Measurements from ENCODE around the gene COG8.
"Not testable (repeated sequence)": the region's sequence is repeated elsewhere in the genome, so short reads cannot be mapped to it uniquely, and the experiment has no call there.

Gene COG8, protein sequence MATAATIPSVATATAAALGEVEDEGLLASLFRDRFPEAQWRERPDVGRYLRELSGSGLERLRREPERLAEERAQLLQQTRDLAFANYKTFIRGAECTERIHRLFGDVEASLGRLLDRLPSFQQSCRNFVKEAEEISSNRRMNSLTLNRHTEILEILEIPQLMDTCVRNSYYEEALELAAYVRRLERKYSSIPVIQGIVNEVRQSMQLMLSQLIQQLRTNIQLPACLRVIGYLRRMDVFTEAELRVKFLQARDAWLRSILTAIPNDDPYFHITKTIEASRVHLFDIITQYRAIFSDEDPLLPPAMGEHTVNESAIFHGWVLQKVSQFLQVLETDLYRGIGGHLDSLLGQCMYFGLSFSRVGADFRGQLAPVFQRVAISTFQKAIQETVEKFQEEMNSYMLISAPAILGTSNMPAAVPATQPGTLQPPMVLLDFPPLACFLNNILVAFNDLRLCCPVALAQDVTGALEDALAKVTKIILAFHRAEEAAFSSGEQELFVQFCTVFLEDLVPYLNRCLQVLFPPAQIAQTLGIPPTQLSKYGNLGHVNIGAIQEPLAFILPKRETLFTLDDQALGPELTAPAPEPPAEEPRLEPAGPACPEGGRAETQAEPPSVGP

DNA sequence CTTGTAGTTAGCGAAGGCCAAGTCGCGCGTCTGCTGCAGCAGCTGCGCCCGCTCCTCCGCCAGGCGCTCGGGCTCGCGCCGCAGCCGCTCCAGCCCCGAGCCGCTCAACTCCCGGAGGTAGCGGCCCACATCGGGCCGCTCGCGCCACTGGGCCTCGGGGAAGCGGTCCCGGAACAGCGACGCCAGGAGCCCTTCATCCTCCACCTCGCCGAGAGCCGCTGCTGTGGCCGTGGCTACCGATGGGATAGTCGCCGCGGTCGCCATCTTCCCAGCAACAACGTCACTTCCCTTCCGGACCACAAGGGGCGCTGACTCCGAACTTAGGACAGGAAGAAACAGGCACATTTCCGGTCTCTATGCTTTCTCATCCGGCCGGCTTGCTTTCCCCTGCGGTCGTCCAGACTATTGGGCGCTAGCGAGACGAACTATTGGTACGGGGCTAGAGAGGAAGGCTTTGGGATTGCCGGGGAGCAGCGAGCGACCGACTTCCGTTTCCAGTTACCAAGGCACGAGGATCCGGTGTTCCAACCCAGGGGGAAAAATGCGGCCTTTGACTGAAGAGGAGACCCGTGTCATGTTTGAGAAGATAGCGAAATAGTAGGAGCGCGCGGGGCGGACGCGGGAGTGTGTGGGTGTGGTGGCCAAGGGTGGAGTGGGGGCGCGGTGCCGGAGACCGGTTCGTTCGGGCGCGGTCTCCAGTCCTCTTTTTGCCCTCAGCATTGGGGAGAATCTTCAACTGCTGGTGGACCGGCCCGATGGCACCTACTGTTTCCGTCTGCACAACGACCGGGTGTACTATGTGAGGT is at the start of gene COG8, which contains the start of gene NIP7:
COG8 (minus strand) TSS at position 276 of the 806 bp plus-strand sequence; CDS start at position 264, 12 bp downstream.
NIP7 (plus strand) TSS at position 484 of the 806 bp plus-strand sequence; CDS start at position 542, 58 bp downstream.
- DNase-seq (ENCODE audit: low read depth) = peak; percentile 94

DNA sequence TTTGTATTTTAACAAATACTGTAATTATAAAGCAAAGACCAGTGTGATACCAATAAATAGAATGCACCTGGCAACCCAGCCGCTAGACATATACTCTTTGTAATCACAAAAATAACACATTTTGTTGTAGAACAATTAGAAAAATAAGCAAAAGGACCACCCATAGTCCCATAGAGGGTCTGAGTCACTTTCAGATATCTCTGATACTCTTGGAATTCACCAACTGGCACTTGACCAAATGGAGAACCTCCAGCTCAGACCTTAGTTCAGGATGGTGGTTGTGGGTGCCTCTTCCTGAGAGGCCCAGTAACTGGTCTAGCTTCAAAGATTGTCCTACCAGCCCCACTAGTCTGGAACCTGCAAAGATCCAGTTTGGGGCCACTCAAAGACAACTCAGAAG is 47.2 kb upstream of the COG8 start:
- DNase-seq (ENCODE audit: low read depth) = no peak

DNA sequence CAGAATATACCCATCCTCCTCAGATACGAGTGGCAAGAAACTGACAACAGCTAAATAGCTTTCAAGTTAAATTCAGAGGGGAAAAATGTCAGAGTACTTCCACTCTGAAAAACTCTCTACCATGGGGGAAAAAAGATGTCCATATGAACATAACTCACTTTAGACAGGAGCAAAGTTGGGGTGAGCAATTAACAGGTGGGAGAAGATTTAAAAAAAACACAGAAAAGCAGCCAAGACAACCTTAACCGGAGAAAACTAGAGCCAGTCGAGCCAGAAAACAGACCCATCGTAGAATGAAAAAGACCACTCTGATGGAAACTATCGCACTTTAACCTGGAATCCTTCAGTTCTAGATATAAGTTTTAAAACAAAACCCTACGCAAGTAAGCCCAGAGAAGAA is 45.6 kb upstream of the COG8 start:
- DNase-seq (ENCODE audit: low read depth) = no peak

DNA sequence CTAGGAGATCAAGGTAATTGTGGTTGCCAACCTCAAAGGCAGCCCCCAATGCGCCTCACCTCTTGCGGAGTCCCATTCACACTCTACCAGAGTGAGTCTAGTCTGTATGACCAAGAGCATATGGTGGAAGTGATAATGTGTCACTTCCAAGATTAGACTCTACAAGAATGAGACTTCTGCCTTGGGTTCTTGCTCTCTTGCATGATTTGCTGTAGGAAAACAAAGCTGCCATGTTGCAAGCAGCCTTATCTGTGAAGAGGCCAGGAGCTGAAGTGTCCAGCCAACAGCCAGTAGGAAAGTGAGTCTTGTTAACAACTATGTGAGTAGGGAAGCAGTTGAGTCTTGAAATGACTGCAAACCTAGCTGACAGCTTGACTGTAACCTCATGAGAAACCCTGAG is 43.1 kb upstream of the COG8 start:
- no peak for DNase-seq (ENCODE audit: low read depth)

DNA sequence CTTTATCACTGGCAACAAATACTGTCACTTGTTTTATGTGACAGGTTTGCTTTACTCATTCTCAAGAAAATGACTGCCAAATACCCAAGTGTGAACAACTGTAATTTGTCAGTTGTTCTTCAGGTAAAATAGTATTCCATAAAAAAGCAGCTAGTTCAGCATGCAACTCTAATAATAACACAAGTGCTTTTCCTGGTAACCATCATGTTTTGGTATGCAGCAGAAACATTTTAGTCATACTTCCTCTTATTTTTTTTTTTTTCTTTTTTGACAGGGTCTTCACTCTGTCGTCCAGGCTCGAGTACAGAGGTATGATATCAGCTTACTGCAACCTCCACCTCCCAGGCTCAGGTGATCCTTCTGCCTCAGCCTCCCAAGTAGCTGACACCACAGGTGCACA is 41.9 kb upstream of the COG8 start:
- DNase-seq (ENCODE audit: low read depth) = no peak

DNA sequence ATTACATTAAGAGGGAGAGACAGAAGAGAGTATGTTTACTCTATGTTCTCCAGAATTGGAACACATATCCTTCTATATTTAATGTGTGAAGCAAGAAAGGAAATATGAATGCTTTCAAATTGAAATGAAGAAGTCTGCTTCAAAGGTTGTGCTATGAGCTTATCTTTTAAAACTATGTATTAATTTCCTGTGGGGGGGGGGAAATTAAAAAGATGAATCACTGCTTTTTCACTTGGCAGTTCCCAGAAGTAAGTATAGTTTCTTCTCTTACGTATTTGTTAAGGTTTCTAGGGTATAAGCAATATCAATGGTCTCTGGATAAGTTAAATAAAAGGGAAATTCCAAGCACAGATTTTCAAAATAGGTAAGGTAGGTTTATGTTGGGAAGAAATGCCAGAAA is 39.4 kb upstream of the COG8 start:
- no peak for DNase-seq (ENCODE audit: low read depth)

DNA sequence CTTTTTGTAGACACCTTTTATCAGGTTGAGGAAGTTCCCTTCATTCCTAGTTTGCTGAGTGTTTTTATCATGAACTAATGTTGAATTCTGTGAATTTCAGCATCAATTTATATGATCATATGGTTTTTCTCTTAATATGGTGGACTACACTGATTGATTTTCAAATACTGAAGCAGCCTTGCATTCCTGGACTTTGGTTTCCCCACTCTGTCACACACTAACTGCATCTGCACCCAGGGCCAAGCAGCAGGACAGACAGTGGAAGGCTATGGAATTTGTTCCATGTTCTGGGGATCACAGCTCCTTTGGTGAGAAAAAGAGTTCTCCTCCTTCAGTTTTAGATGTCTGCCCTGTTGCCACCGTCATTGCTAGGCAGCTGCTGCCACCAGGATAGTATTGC is 38.7 kb upstream of the COG8 start:
- no peak for DNase-seq (ENCODE audit: low read depth)

DNA sequence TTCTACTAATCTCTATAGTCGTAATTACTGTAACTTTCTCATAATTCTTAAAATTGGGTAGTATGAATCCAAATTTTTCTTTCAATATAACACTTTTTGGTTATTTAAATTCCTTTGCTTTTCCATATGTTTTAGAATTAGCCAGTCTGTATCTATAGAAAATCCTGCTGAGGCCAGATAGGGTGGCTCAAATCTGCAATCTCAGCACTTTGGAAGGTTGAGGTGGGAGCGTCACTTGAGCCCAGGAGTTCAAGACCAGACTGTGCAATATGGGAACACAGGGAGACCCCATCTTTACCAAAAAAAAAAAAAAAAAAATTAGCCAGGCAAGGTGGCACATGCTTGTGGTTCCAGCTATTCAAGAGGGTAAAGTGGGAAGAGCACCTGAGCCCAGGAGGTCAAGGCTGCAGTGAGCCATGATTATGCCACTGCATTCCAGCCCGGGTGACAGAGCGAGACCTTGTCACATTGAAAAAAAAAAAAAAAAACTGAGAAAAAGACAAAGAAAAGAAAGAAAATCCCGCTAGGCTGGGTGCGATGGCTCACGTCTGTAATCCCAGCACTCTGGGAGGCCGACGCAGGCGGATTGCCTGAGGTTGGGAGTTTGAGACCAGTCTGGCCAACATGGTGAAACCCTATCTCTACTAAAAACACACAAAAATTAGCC is 37.2 kb upstream of the COG8 start:
- no peak for DNase-seq (ENCODE audit: low read depth)

DNA sequence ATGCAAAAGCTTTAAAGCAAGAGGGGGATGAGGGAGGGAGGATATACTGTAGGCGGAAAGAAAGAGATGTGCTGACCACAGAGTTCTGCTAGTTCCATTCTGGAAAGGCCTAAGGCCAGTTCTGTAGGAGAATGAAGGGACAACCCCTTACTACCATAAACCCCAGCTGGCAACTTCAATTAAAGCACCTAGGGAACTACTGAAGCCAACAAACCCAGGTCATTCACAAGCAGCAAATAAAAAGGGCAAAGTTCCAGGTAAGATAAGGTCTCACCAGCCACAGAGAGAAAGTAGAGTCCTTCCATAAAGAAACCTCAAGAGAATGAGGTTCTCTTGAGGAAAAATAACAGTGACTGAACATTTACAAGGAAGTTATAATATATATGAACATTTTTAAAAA is 33.7 kb upstream of the COG8 start:
- DNase-seq (ENCODE audit: low read depth) = no peak

DNA sequence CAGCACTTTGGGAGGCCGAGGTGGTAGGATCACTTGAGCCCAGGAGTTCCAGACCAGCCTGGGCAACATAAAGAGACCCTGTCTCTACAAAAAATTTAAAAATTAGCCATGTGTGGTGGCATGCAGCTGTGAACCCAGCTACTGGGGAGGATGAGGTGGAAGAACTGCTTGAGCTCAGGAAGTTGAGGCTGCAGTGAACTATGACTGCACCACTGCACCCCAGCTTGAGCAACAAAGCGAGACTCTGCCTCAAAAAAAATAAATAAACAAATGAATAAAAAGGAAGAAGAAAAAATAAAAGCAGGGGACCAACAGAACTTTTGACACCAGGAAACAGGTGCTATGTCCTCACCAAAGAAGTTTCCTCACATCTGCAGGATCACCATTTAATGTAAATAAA is 32.2 kb upstream of the COG8 start:
- no peak for DNase-seq (ENCODE audit: low read depth)

DNA sequence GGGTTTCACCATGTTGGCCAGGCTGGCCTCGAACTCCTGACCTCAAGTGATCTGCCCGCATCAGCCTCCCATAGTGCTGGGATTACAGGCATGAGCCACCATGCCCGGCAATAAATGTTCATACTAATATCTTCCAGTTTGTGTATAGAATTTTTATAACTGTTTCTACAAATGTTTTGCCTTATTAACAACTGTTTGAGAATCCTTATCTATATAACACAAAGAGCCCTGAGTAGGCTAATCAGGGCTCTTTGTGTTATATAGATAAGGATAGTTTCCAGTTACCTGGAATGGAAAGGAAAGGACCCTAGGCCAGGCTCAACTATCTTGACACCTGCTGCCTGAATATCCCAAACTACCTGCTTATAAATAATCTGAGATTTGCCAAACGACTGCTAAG is 29.5 kb upstream of the COG8 start:
- DNase-seq (ENCODE audit: low read depth) = no peak

DNA sequence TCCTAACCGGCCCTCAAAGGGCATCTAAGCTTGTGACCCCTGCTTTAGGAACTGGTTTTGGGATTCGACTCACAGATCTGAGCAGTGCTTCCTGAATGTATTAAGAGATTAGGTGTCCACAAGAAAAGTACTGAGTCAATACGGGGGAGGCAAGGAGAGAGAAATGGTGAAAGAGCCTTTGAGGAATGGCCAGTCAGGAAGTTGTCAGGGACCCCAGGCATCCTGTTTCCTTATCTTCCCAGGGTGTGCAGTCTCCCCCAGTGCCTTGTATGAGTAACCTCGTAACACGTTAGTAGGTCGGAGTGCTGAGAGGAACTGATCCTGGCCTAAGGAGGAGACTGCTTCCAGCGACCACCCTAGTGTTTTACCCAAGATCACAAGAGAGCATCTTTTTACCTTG is 28.6 kb upstream of the COG8 start:
- no peak for DNase-seq (ENCODE audit: low read depth)

DNA sequence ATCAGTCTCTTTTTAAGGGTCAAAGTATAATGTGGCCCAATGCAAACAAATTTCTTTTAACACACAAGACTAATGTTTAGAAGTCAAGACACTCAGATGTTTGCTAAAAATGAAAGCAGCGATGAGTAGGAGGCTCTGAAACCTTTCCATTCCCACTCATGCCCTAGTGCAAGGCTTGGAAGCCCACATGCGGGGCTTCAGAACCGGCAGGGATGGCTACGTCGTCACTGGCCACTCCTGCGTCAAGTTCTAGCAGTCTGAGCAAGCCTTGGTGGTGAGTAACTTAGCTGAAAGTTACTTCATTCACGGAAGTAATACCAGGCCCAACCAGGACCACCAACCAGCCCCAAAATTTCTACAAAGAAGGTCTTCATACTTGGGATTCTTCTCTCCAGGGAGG is 27.1 kb upstream of the COG8 start:
- no peak for DNase-seq (ENCODE audit: low read depth)

DNA sequence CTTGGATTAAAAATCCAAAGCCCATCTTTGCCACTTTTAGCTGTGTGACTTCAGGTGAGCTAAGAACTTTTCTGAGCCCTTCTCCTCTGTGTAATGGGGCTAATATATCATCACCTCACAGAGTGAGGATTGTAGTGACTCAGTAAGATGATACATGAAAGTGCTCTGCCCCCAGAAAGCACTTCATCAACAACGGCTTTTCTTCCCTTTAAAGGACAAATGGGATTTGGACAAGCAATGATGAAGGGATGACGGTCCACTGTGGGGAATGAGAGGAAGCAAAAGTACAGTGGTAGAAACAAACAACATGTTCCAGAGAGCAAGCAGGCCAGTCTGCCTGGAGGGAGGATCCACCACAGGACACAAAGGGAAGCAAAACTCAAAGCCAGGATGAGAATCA is 26.5 kb upstream of the COG8 start:
- no peak for DNase-seq (ENCODE audit: low read depth)

DNA sequence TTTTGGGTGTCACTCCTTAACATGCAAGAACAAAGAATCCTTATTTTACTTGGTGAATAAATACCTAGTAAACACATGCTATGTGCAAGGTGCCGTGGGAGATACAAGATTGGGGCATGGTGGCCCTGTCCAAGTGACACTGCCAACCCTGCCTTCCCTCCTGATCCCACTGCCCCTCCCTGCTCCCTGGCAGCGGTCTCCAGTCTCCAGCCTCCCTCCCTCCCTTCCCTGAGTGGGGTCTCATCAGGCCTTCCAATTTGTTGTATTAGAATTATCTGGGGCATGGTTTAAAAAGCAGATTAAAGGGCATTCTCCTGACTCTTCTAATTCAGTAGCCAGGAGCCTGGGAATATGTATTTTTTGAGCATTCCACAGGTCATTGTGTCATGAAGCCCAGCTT is 24.7 kb upstream of the COG8 start:
- no peak for DNase-seq (ENCODE audit: low read depth)

DNA sequence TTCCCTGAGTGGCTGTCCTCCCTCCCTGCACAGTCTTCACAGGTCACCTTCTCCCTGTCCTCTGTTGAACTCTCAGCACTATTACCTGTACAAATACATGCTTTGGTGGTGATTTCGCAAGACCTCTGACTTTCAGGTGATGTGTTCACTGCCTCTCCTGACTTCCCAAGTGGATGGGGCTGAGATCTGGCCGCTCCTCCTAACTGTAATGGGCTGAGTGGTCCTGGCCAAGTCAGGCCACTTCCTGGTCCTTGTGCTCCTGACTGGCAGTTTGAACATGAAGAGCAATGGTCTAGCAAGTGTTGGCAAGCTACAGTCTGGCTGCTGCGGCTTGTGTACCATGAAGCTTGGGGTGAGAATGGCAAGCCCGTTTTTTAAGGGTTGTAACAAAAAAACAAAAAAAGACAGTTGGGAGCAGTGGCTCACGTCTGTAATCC is 23.9 kb upstream of the COG8 start:
- no peak for DNase-seq (ENCODE audit: low read depth)

DNA sequence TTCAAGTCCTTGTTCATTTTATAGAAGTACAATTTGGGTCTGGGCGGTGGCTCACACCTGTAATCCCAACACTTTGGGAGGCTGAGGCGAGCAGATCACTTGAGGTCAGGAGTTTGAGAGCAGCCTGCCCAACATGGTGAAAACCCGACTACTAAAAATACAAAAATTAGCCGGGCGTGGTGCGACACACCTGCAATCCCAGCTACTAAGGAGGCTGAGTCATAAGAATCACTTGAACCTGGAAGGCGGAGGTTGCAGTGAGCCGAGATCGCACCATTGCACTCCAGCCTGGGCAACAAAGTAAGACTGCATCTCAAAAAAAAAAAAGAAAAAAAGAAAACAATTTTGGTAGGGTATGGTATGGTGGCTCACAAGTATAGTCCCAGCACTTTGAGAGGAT is 20.7 kb upstream of the COG8 start:
- not testable (repeated sequence) for DNase-seq (ENCODE audit: low read depth)

DNA sequence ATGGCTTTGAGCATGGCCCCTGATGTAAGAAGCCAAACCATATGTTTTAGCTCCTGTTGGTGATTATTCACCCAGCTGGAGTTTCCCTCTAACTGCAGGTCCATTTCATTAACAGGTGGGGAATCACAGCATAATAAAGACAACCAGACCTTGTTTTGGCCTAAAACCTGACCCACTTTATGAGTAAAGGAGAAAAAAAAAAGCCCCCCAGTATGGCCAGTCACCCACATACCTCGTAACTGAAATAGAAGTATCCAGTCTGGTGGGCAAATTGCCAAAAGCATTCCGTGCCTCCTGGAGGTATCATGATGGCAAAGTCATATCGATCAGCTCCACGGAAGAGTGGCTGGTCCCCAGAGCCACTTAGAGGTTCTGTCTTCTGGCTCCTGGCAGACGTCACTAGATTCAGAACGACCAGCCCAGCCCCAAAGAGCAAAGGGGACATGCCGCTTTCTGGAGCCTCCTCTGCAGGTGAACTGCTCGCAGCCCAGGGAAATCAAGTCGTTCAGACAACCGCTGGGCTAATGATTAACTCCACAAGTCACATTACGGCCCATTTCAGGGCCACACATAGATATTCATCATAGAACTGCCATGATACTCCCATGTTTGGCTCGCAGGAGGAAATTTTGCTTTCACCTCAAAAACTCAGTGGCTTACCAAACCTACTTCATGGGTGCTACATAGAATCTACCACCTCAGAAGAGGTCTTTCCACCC is 12.1 kb upstream of the COG8 start, which contains the start of gene TMED6:
TMED6 (minus strand) TSS at position 478 of the 719 bp plus-strand sequence; CDS start at position 445, 33 bp downstream.
- no peak for DNase-seq (ENCODE audit: low read depth)

DNA sequence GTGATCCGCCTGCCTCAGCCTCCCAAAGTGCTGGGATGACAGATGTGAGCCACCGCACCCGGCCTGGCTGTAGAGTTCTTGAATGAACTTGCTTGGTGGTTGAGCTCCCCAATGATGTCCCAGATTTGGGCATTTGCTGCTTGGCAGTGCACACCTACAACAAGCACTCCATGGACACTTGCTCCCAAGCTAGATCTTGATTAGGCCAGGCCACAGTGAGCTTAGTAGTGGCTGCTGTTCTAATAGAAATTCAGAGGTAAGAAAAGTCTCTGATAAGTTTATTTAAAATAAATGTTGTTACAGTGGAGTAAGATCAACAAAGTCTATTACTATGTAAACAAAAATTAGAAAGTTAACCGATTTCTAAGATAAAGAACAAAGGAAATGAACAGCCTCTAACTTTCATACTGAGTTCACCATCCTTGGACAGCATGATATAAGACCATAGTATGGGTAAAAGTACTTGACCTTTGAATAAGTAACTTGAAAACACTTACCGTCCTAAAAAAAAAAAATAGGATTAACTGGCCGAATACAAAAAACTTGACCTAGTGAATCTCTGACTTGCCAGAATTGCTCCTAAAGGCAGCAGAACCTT is 11.3 kb upstream of the COG8 start:
- DNase-seq (ENCODE audit: low read depth) = no peak

DNA sequence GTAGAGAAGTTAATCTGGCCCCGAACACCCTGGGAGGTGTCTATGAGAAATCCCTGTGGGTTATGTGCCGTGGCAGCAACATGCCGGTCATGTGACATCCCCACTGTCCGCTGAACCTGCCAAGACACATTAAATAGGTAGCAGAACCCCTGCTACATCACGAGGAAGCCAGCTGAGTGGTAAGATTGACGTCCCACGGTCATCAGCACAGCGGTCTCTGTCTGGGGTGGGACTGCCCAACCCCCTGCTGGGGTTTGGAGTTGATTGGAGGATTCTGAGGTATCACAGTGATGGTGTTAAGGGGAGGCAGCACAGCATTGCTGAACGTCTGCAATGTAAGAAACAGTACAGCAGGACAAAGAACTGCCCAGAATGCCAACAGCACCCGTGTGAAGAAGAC is 10.2 kb upstream of the COG8 start:
- no peak for DNase-seq (ENCODE audit: low read depth)

DNA sequence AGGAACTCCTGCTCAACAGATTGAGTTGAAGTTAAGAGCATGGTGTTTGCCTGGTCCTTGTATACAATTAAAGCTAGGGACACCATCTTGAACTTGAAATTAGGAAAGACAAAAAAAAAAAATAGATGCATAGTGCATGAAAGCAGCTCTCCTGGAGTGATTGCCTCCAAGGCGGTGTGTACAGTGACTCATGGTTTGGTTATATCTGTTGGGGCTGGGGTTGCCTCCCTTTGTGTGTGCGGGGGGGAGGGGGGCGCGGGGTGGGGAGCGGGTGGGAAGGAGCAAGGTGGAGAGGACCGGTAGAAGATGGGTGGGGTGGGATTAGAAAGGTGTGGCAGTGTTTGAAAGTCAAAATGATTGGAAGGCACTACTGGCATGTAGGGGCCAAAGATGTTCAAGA is 8.9 kb upstream of the COG8 start:
- DNase-seq (ENCODE audit: low read depth) = no peak
